T-helper 2 cell treated with Interferon-gamma antibody and Interleukin-4, amounts not matched to agents 100 ng/mL and 5 ng/mL, for 36 hours (primary cell): Measurements from ENCODE around the gene RELA. TPM values are rescaled to one million over a fixed set of nuclear protein-coding genes. Genes with fewer than 3 reads are reported as not detected.

ENCODE experiments used
- intact Hi-C: fragments of 100-400 bp; cut with micrococcal nuclease; formaldehyde crosslinking; loops from one replicate; pipeline ENCODE4 v1.15.1; 2023
- total RNA-seq: library from RNA; stranded (reverse); gene quantifications from 2 replicates; pipeline ENCODE4 v1.2.3, GENCODE V29; 2022

The RELA gene
- total RNA-seq, 1 donor from 2014 or later, result 86.1 TPM

- intact Hi-C loops, result loop anchor here (1.0 to 10.0 kb wide), 10 partner anchors 23 to 867 kb away; partner anchors contain the start of genes BANF1, C11orf68, DPP3 and DRAP1
These were observed 47.3 kb downstream of the RELA start, which contains the start of gene PCNX3 for GRCh38 chr11:65615229-65615949. Gene PCNX3, plus strand, starts transcription at chr11:65615776. Its CDS starts 536 bp downstream, at chr11:65616312.

- intact Hi-C loops, result loop anchor here (10.0 kb wide), 1 partner anchor 349 kb away; the partner anchor contains the start of gene POLA2
These were observed 49.4 kb downstream of the RELA start for GRCh38 chr11:65613091-65613928.

GRCh38 chr11:65612691-65613090 is 50.0 kb downstream of the RELA start:
- intact Hi-C loops, result loop anchor here (10.0 kb wide), 1 partner anchor 348 kb away; the partner anchor contains the start of gene POLA2

GRCh38 chr11:65611758-65612603 is 50.7 kb downstream of the RELA start:
- intact Hi-C loops, result loop anchor here (10.0 kb wide), 1 partner anchor 347 kb away; the partner anchor contains the start of gene POLA2

GRCh38 chr11:65611028-65611757 is 51.5 kb downstream of the RELA start:
- intact Hi-C loops, result loop anchor here (10.0 kb wide), 1 partner anchor 346 kb away; the partner anchor contains the start of gene POLA2

GRCh38 chr11:65610404-65610803 is 52.3 kb downstream of the RELA start:
- intact Hi-C loops, result loop anchor here (10.0 kb wide), 1 partner anchor 346 kb away; the partner anchor contains the start of gene POLA2

GRCh38 chr11:65609665-65610064 is 53.1 kb downstream of the RELA start:
- intact Hi-C loops, result loop anchor here (10.0 kb wide), 1 partner anchor 345 kb away; the partner anchor contains the start of gene POLA2

GRCh38 chr11:65609229-65609628 is 53.5 kb downstream of the RELA start:
- intact Hi-C loops, result no loop called here

- intact Hi-C loops, result no loop called here
These were observed 54.9 kb downstream of the RELA start for GRCh38 chr11:65607614-65608426.

- intact Hi-C loops, result no loop called here
These were observed 55.7 kb downstream of the RELA start for GRCh38 chr11:65606876-65607613.

- intact Hi-C loops, result no loop called here
These were observed 58.5 kb downstream of the RELA start for GRCh38 chr11:65604258-65604657.

Other genes starting within 250 kb of the RELA start
- gene NEAT1, start 240.1 kb downstream of the RELA start, total RNA-seq, result 730 and 731 TPM in 2 replicates
- gene MALAT1, start 163.9 kb downstream of the RELA start, total RNA-seq, result 6,337 and 6,385 TPM in 2 replicates
- 63.6 and 64.6 TPM in 2 replicates for gene SCYL1, start 137.8 kb downstream of the RELA start, total RNA-seq
- 62.9 and 67.3 TPM in 2 replicates for gene LTBP3, start 104.6 kb downstream of the RELA start, total RNA-seq
- gene ZNRD2, start 92.4 kb downstream of the RELA start, total RNA-seq, result 37.0 and 38.3 TPM in 2 replicates
- 27.2 and 31.6 TPM in 2 replicates for gene FAM89B, start 90.4 kb downstream of the RELA start, total RNA-seq
- 81.6 and 84.3 TPM in 2 replicates for gene EHBP1L1, start 86.9 kb downstream of the RELA start, total RNA-seq
- gene KCNK7, start 67.1 kb downstream of the RELA start, total RNA-seq, result 1.2 and 1.7 TPM in 2 replicates
- gene MAP3K11, start 48.7 kb downstream of the RELA start, total RNA-seq, result 70.4 and 71.4 TPM in 2 replicates
- gene PCNX3, start 47.1 kb downstream of the RELA start, total RNA-seq, result 46.9 and 54.8 TPM in 2 replicates
- gene SIPA1, start 24.8 kb downstream of the RELA start, total RNA-seq, result 142 and 153 TPM in 2 replicates
- 67.3 and 72.0 TPM in 2 replicates for gene KAT5, start 49.3 kb upstream of the RELA start, total RNA-seq
- gene RNASEH2C, start 57.9 kb upstream of the RELA start, total RNA-seq, result 97.0 and 105 TPM in 2 replicates
- 20.1 and 21.2 TPM in 2 replicates for gene AP5B1, start 118.1 kb upstream of the RELA start, total RNA-seq
- gene OVOL1, start 124.1 kb upstream of the RELA start, total RNA-seq, result 0.09 TPM in 1 of 2 replicates, not detected in the other
- 1.0 and 1.6 TPM in 2 replicates for gene SNX32, start 171.0 kb upstream of the RELA start, total RNA-seq
- 1,805 and 1,835 TPM in 2 replicates for gene CFL1, start 195.3 kb upstream of the RELA start, total RNA-seq
- 94.0 and 101 TPM in 2 replicates for gene MUS81, start 197.5 kb upstream of the RELA start, total RNA-seq
- 5.4 and 7.2 TPM in 2 replicates for gene EFEMP2, start 209.9 kb upstream of the RELA start, total RNA-seq
- gene CTSW, start 216.9 kb upstream of the RELA start, total RNA-seq, result 26.4 and 29.3 TPM in 2 replicates
- 82.9 and 84.7 TPM in 2 replicates for gene FIBP, start 225.6 kb upstream of the RELA start, total RNA-seq
- 45.2 and 47.0 TPM in 2 replicates for gene CCDC85B, start 227.8 kb upstream of the RELA start, total RNA-seq
- 3.7 and 4.5 TPM in 2 replicates for gene FOSL1, start 237.5 kb upstream of the RELA start, total RNA-seq